Measurements from ENCODE around the gene TPPP.

DNA sequence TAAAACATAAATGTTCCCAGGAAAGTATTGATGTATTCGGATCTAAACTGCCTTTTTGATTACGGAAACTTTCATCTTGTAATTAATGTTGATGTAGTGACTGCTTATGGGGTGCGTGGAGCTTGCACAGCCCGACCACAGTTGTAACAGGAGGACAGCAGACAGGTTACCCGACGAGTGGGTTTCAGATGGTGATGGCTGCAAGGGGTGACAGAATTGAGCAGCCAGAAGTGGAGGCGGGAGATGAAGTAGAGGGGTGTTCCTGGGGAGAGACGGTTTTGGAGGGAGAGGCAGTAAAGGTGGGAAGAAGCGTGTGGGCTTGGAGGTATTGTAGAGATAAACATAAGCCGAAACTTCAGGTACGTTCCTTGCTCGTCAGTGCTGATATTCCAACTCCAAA, 75.3 kb downstream of the TPPP start:
- TF ChIP-seq, protein P1, sequence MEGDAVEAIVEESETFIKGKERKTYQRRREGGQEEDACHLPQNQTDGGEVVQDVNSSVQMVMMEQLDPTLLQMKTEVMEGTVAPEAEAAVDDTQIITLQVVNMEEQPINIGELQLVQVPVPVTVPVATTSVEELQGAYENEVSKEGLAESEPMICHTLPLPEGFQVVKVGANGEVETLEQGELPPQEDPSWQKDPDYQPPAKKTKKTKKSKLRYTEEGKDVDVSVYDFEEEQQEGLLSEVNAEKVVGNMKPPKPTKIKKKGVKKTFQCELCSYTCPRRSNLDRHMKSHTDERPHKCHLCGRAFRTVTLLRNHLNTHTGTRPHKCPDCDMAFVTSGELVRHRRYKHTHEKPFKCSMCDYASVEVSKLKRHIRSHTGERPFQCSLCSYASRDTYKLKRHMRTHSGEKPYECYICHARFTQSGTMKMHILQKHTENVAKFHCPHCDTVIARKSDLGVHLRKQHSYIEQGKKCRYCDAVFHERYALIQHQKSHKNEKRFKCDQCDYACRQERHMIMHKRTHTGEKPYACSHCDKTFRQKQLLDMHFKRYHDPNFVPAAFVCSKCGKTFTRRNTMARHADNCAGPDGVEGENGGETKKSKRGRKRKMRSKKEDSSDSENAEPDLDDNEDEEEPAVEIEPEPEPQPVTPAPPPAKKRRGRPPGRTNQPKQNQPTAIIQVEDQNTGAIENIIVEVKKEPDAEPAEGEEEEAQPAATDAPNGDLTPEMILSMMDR (IDR thresholded peaks at IDR 0.05; ENCODE audit: insufficient read depth, low read length, poor library complexity, severe bottlenecking): no peak
- TF ChIP-seq EZH2phosphoT487 (conservative IDR thresholded peaks at IDR 0.05; ENCODE audit: low read length): no peak
